GM18517 (cell line): Measurements from ENCODE around the gene FBLN1.
"Not testable (repeated sequence)": the region's sequence is repeated elsewhere in the genome, so short reads cannot be mapped to it uniquely, and the experiment has no call there.

Experiments
- ATAC-seq: cut with Tn5 transposase; IDR thresholded peaks from one replicate; pipeline ENCODE4 v1.9.1; 2021; ENCODE audit warnings: mild to moderate bottlenecking, moderate library complexity; ENCODE audit not compliant: unreplicated experiment

Gene FBLN1

GRCh38 chr22:45599836-45600577 lies 97.3 kb downstream of the FBLN1 start:
- ATAC-seq: no peak

GRCh38 chr22:45600790-45601730 lies 98.4 kb downstream of the FBLN1 start:
- no peak for ATAC-seq

GRCh38 chr22:45602004-45602733 lies 99.5 kb downstream of the FBLN1 start:
- no peak for ATAC-seq

- no peak for ATAC-seq
Measured at GRCh38 chr22:45602824-45603595, 100.3 kb downstream of the FBLN1 start.

GRCh38 chr22:45603619-45604018 lies 100.9 kb downstream of the FBLN1 start:
- no peak for ATAC-seq

- ATAC-seq: not testable (repeated sequence)
Measured at GRCh38 chr22:45608045-45608444, 105.4 kb downstream of the FBLN1 start.

GRCh38 chr22:45608763-45609180 lies 106.1 kb downstream of the FBLN1 start:
- ATAC-seq: no peak

- no peak for ATAC-seq
Measured at GRCh38 chr22:45612451-45612901, 109.8 kb downstream of the FBLN1 start.

GRCh38 chr22:45612940-45613339 lies 110.3 kb downstream of the FBLN1 start:
- no peak for ATAC-seq

GRCh38 chr22:45615364-45615763 lies 112.7 kb downstream of the FBLN1 start:
- no peak for ATAC-seq

GRCh38 chr22:45616432-45616831 lies 113.7 kb downstream of the FBLN1 start:
- no peak for ATAC-seq

GRCh38 chr22:45617948-45618347 lies 115.3 kb downstream of the FBLN1 start:
- ATAC-seq: no peak

- ATAC-seq: no peak
Measured at GRCh38 chr22:45620706-45621105, 118.0 kb downstream of the FBLN1 start.

GRCh38 chr22:45621836-45622600 lies 119.3 kb downstream of the FBLN1 start:
- ATAC-seq: no peak

- not testable (repeated sequence) for ATAC-seq
Measured at GRCh38 chr22:45623464-45624145, 120.9 kb downstream of the FBLN1 start.

GRCh38 chr22:45626198-45626651 lies 123.5 kb downstream of the FBLN1 start:
- no peak for ATAC-seq

- no peak for ATAC-seq
Measured at GRCh38 chr22:45627489-45628233, 125.0 kb downstream of the FBLN1 start.

GRCh38 chr22:45628515-45628914 lies 125.8 kb downstream of the FBLN1 start:
- no peak for ATAC-seq
